HG03520 (cell line): Measurements from ENCODE around the gene CDC42SE1.
A peak's percentile ranks its signal among the peaks of the same experiment; 100 is the strongest.

Source experiments
- ATAC-seq: cut with Tn5 transposase; IDR thresholded peaks from one replicate; pipeline ENCODE4 v1.9.1; 2021; ENCODE audit warnings: mild to moderate bottlenecking, moderate library complexity; ENCODE audit not compliant: unreplicated experiment

CDC42SE1 gene

DNA sequence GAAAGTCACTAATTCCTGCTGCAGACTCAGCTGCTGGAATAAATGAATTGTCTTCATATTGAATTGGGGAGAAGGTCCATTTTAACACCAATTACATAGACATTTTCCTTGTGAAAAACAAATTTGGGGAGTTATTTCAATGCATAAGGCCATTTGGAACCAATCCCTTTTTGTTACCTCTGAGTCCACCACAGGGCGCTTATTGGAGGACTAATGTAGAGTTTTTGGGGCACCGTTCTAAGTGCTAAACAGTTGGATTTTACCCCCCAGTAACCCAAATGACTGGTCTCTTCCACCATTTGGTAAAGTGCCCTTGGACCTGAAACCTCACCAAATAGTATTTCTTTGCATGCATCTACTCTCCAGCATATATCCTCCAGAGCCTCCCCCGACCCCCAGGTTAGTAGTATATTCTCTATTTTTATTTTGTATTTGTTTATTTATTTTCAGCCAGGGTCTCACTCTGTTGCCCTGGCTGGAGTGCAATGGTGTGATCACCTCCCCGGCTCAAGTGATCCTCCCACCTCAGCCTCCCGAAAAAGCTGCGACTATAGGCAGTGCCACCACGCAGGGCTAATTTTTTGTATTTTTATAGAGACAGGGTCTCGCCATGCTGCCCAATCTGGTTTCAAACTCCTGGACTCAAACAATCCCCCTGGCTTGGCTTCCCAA, 49.6 kb downstream of the CDC42SE1 start:
- ATAC-seq: no peak

DNA sequence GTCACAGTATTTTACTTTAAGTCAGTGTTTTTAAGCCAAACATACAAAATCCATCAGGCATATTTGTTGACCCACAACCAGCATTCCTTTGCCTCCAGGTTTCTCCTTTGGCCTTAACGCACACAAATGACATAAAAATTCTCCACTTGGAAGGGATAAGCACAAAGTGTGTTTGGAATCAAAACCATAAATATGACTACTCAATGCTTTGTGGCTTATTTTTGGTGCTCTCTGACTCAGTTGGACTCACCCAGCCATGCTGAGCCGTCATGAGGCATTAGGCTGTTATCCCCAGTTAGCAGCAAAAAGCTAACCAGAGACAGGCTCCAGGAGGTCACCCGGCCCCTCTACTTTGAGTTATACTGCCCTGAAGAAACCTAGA, 50.2 kb downstream of the CDC42SE1 start:
- ATAC-seq: no peak

DNA sequence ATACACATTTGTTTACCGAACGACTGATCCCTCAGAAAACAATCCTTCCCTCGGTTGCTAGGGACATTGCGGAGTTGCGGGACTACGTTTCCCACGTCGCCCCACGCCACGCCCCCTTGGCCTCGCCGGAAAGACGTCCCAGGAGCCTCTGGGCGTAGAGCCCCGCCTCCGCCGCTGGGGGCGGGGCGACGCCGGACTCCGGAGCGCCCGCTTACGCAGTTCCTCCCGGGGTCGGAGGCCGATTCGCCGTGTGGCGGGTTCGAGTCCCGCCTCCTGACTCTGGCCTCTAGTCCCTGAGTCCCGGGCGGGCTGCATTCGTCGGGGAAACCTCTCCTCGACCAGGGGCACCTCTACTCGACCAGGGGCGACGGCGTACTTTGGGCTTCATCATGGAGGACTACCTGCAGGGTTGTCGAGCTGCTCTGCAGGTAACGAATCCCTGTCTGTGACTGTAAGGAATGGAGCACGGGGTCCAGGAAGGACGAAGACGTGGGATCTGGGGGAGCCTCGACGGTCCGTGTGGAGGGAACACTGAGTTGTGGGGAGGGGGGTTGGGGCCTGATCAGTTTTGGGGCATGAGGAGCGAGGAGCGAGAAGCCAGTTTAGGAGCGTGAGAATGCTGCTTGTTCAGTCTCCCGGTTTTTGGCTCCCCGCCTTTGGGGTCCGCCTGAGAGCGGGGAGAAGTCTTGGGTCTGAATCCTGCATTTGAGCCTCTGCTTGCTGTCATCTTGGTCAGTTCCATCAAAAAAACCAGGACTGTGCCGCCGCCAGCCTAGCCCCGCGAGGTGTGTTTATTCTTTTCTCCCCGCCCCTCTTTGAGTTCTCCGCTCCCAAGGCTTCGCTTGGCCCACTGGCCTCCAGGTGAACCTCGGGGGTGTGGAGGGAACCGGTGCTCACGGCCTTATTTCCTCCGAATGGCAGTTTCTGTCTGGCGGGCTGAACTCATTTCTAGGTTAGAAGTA, 50.9 kb downstream of the CDC42SE1 start, which contains the start of gene PRUNE1:
TSS of gene PRUNE1 (plus strand) at position 206 of the 962 bp plus-strand sequence. CDS start at position 390, 184 bp downstream.
- peak; percentile 56 for ATAC-seq

DNA sequence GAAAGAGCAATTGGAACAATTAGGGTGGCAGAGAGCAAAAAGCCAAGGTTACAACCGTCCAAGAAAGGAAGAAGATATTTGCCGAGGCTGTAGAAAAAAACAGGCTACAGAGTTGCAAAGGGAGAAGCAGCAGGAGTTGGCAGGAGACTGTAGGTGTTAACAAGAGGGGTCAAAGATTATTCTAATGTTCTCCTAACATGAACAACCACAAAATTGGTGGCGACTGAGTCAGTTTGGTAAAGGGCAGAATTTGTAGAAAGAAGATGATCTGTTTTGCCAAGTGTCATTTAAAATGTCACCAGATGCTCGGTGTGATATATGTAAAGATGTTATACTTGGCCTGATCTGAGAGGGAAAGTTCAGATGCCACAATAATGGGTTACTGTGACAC, 51.6 kb downstream of the CDC42SE1 start:
- no peak for ATAC-seq

DNA sequence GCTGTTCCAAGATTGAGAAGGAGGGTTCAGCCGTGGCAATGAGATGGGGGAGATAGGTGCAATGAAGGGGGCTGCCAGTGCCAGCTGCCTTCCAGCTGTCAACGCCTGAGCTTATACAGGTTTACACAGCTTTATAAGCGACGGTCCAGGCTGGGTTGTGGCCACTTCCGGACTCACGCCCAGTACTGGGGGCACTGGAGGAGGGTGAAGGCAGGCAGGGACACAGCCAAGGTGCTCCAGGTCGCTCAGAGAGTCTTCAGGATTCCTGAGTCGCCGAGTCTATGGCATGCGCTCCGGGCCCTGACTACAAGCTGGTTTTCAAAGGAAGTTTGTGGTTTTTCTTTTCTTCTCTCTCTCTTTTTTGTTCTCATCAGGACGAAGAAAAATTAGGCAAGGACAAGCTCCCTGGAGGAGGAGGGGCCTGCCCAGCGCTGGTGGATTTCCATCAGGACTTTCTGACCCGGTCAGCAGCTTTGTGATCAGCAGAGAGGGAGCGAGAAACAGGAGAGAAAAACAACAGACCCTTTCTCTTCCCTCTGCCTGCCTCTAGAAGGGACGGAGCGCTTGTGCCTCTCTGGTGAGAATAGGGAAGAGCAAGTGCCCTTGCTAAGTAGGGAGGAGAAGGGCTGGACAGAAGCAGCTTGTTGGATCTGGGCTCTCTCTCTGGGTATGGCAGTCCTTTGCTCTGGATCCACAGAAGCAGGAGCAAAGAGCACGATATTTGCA, 52.9 kb downstream of the CDC42SE1 start, which contains the start of gene MINDY1:
TSS of gene MINDY1 (minus strand) at position 576 of the 726 bp plus-strand sequence. CDS start 4,285 bp downstream, outside the sequence.
- ATAC-seq: no peak

DNA sequence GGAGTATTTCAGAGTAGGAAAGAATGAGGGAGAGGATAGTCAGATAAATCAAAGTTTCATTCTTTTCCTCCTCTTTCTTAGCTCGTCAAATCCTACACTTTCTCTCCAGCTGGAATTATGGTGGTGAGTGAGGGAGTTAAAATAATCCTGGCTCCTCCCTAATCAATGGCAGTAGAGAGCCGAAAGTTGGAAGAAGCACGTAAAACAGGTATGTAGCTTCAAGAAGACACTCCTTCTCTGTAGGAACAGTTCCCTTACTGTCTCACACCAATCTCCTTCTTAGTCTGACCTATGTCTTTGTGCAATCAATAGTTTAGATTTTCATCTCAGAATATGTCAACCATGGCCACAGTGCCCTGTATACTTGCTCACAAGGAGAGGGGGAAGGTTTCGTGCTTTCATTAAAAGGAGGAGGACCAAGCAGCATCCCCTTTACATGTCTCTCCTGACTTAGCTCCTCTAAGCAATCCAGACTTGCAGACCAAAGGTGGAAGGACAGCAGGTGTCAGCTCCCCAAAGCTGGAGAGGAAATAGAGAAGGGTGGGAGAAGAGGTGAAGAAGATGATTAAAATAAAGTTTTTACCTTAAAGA, 53.6 kb downstream of the CDC42SE1 start:
- ATAC-seq: no peak

DNA sequence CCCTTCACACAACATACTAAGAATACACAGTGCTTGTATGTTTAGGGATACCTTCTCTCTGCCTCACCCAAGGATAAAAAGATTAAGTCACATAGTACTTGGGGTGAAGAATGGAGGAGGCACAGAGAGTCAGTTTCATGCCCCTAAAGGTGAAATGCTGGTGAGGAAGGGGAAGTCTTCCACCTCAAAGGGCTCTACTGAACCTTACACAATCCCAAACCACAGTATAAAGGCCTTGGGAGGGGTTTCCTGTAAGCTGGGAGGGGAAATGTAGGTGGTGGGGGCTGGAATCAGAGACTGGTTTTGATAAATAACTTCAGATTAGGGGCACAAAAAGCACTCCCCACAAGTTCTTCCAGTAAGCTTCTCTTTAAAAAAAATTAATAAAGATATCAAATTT, 56.2 kb downstream of the CDC42SE1 start:
- ATAC-seq: no peak

DNA sequence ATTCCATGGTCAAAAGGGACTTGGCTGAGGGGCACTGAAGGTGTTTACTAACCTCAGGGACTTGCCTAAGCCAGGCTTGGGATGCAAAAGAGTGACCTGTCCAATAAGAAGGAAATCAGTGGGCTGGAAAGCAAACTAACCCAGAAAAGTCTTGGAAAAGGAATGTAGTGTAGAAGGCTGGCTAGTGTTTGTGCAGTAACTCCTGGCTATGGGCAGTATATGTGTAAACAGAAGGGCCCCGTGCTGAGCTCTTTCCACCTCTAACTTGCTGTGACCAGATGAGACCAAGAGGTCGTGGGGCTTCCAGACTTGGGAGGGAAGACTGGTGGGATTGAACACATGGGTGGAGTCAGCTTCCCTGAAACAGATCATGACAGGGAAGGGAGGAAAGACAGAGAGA, 56.8 kb downstream of the CDC42SE1 start:
- no peak for ATAC-seq

DNA sequence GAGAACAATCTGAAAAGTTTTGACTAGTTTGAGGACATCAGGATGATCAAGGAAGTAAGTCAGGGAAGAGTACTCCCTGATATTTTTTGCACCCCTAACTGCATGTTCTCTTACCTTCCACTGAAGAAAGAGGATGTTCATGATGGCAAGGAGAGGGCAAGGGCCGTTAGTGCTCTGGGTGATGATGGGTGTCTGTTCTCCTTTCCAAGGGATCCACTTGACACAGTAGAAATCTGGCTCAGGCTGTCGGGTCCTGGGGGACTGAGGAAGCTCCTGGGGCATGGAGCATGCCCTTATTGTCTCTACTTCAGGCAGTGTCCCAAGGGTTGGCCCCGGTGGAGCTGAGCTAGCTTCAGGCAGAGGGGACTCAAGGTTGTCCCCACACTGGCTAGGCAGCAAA, 57.4 kb downstream of the CDC42SE1 start:
- no peak for ATAC-seq

DNA sequence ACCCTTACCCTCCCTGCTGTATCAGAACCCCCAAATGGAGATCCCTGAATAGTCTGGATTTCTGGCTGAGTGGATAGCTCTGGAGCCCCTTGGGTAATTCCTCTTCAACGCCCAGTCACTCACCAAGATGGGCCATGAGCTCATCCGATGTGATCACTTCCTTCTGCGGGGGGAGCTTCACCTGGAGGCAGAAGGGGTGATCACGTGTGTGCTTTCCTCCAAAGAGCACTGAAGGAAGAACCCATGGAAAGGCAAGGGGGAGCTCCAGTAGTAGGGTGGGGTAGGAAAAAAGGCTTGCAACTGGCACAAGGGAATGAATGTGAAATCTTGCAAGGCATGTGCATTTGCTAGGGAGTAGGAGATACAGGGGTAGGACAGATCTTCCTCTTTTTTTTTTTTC, 57.8 kb downstream of the CDC42SE1 start:
- no peak for ATAC-seq
